ENCODE results near the gene STIM1.

Gene STIM1

DNA sequence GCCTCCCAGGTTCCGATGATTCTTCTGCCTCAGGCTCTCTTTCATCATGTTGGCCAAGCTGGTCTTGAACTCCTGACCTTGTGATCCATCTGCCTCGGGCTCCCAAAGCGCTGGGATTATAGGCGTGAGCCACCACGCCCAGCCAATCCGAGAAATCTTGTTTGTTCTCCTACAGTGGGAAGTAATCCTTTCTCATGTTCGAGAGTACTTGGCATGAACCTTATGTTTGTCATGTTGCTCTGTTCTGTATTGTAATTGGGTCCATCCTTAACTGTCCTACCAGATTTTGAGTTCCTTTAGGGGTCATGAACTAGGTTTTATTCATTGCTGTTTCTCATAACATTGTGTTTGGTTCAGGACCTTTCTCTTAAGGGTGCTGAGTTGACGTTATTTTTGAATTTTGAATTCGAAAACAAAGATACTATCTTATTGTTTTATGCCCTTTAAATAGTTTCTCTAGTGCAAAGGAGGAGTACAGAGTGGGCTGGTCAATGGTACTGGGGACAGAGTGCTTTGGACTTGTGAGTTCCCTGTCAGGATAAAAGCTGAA lies 125.7 kb downstream of the STIM1 start:
- no peak for DNase-seq (ENCODE audit: low read depth)
- no peak overlapping the region for H3K4me3 ChIP-seq (ENCODE audit: low read depth, low read length)
- TF ChIP-seq, protein P1, sequence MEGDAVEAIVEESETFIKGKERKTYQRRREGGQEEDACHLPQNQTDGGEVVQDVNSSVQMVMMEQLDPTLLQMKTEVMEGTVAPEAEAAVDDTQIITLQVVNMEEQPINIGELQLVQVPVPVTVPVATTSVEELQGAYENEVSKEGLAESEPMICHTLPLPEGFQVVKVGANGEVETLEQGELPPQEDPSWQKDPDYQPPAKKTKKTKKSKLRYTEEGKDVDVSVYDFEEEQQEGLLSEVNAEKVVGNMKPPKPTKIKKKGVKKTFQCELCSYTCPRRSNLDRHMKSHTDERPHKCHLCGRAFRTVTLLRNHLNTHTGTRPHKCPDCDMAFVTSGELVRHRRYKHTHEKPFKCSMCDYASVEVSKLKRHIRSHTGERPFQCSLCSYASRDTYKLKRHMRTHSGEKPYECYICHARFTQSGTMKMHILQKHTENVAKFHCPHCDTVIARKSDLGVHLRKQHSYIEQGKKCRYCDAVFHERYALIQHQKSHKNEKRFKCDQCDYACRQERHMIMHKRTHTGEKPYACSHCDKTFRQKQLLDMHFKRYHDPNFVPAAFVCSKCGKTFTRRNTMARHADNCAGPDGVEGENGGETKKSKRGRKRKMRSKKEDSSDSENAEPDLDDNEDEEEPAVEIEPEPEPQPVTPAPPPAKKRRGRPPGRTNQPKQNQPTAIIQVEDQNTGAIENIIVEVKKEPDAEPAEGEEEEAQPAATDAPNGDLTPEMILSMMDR (IDR thresholded peaks at IDR 0.05; ENCODE audit: insufficient read depth, low read depth, low read length, missing control alignments), result no peak

DNA sequence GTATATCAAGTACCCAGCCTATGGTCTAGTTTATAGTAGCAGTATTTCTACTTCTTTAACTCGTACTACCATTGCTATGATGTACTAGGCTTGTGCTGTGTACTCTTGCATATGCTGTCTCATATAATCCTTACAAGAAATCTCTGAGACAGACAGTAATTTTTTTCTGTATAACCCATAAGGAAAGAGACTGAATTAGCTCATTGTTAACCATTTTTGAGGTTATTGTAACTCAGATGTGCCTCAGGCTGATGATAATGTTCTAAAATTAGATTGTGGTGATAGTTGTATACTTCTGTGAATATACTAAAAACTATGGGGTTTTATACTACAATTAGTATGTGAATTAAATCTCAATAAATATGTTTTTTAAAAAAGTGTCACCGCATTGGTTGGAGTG lies 127.0 kb downstream of the STIM1 start:
- no peak for DNase-seq (ENCODE audit: low read depth)
- TF ChIP-seq, protein P1 (IDR thresholded peaks at IDR 0.05; ENCODE audit: insufficient read depth, low read depth, low read length, missing control alignments), result no peak
- H3K4me3 ChIP-seq (ENCODE audit: low read depth, low read length), result no peak overlapping the region

DNA sequence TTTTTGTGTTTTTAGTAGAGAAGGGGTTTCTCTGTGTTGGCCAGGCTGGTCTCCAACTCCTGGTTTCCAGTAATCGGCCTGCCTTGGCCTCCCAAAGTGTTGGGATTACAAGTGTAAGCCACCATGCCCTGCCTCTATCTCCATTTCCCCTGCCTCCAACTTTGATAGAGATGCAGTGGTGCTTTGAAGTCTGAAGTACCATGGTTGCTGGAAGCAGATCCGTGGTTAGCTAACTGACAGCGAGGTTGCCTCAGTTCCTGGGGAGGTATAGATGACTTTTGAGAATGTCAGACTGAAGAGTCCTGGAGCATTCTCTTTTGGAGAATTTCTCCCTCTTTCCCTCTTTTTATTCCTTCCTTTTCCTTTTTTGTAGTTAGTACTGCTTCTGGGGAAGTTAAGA lies 127.6 kb downstream of the STIM1 start:
- no peak for DNase-seq (ENCODE audit: low read depth)

DNA sequence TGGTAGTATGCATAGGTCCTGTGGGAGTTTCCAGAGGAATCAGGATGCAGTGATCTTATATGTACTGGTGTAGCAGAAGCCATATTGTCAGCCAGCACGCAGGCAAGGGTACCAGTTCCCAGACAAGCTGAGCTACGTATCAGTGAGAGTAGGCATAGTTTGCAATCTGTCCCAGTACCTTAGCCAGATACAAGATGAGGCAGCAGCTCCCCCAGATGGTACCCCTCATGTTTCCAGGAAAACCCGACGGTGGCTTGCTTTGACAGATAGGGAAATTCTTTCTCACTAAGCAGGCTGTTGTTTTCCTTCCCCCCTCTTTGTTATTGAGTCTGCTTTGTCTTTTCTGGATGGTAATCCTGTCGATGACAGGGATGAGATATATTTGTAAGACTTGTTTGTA lies 129.4 kb downstream of the STIM1 start:
- TF ChIP-seq, protein P1 (IDR thresholded peaks at IDR 0.05; ENCODE audit: insufficient read depth, low read depth, low read length, missing control alignments), result peak; percentile 27
- peak; percentile 31 for DNase-seq (ENCODE audit: low read depth)
- no peak overlapping the region for H3K4me3 ChIP-seq (ENCODE audit: low read depth, low read length)

More for the DNA sequence above, 127.6 kb downstream of the STIM1 start:
- H3K4me3 ChIP-seq (ENCODE audit: low read depth, low read length), result no peak overlapping the region
- TF ChIP-seq, protein P1 (IDR thresholded peaks at IDR 0.05; ENCODE audit: insufficient read depth, low read depth, low read length, missing control alignments), result no peak

DNA sequence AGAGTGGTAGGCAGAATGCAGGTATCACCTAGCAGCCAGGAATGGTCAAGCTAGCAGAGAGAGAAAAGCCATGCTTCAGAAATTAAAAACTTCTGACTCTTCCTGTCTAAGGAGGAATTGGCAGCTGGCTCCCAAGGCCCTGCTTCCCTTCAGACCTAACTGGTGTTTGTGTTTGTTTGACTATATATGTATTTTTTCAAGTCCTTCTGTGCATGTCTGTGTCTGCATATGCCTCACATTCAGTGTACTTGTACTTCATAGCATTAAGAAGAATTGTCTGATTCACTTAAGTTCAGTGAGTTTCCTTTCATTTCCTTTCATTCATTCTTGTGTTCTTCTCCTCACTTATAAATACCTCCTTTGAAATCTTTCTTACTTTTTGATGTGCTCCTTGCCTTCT lies 130.2 kb downstream of the STIM1 start:
- DNase-seq (ENCODE audit: low read depth), result no peak
- TF ChIP-seq, protein P1 (IDR thresholded peaks at IDR 0.05; ENCODE audit: insufficient read depth, low read depth, low read length, missing control alignments), result no peak
- H3K4me3 ChIP-seq (ENCODE audit: low read depth, low read length), result no peak overlapping the region

DNA sequence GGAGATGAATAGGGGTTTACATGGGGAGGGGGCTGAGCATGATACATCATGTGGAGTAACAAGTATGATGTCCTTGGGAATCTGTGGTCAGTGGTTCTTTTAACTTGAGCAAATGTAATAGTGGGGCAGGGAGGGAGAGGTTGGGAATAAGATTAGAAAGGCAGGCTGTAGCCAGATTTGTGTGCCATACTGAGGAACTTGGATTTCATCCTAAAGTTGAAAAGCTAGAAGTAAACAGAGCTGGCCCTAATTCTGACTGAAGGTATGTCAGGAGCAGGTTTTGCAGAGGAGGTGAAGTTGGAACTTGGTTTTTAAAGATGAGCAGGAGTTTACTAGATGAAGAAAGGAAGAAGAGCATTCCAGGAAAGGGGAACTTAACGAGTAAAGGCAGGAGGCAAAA lies 130.8 kb downstream of the STIM1 start:
- no peak overlapping the region for H3K4me3 ChIP-seq (ENCODE audit: low read depth, low read length)
- TF ChIP-seq, protein P1 (IDR thresholded peaks at IDR 0.05; ENCODE audit: insufficient read depth, low read depth, low read length, missing control alignments), result no peak
- no peak for DNase-seq (ENCODE audit: low read depth)

DNA sequence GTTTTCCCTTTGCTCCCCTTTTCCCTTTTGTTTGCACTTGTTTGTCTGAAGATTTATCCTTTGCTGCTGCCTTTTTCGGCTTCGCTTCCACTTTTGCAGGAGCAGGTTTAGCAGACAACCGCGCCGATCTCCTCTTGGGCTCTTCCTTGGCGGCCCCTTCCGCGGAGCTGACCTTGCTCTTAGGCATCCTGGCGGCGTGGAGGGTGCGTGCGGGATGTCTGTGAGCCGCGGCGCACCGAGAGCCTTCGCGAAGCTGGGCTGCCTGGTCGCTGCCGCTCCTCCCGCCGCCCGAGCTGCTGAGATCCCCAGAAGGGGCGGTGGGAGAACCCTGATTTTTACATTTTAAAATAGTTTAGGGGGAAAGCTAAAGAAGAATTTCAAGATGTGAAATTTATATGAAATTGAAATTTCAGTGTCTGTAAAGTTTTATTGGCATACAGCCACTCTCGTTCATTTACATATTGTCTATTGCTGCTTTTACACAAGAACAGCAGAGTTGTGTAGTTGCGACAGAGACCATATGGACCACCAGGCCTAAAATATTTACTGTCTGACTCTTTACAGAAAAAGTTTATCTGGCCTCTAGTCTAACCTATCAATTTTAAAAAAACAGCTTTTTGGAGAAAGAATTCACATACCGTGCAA lies 133.9 kb downstream of the STIM1 start:
- no peak for DNase-seq (ENCODE audit: low read depth)
- TF ChIP-seq, protein P1 (IDR thresholded peaks at IDR 0.05; ENCODE audit: insufficient read depth, low read depth, low read length, missing control alignments), result no peak
- no peak overlapping the region for H3K4me3 ChIP-seq (ENCODE audit: low read depth, low read length)

Data from GM12865 (cell line).